GM21360 (cell line): ENCODE results near the gene SNRPB2.

Experiments
- ATAC-seq: cut with Tn5 transposase; IDR thresholded peaks from one replicate; pipeline ENCODE4 v1.9.1; 2021; ENCODE audit warnings: mild to moderate bottlenecking, moderate library complexity; ENCODE audit not compliant: unreplicated experiment

Gene SNRPB2

GRCh38 chr20:16729565-16730460, at the start of gene SNRPB2:
Gene SNRPB2 (plus strand): TSS chr20:16730026. CDS start chr20:16731703, 1,677 bp downstream.
- ATAC-seq: peak; percentile 99

DNA sequence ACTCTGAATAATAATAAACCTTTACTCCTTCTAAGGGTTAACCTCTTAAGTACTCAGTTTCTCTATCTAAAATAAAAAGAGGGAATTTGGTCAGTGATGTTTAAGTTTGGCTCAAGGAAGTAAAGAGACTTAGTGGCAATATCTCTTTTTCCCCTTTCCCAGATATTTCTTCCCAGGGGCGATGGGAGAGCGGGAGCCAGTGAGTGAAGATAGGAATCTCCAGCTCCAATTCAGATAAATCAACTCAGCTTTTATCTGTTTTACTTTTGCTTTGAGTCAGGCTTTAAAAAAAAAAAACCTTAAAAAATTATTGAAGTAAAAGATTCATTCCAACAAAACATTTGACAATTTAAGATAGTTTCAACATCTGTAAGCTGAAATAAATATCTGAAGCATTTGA, 45.4 kb upstream of the SNRPB2 start:
- no peak for ATAC-seq

DNA sequence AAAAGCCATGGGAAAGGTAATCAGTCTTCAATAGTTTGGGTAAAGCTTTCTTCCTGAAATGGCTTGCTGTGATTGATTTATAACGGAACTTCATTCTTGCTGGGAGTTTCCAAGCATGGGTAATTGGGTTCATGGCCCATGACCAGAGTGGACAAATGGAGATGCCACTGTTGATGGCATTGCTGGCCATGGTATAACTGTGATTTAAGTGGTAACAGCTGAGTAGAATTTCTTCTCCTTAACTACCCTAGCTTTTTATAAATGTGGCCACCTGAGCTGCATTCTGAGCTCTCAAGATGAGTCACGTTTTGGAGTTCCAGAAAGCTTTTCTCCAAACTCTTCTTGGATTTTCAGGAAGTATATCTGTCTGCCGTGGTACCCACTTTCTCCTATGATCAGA, 39.9 kb upstream of the SNRPB2 start:
- ATAC-seq: no peak

- no peak for ATAC-seq
These were observed 38.4 kb upstream of the SNRPB2 start for GRCh38 chr20:16691381-16691780.

GRCh38 chr20:16692009-16692408, 37.8 kb upstream of the SNRPB2 start:
- ATAC-seq: no peak

DNA sequence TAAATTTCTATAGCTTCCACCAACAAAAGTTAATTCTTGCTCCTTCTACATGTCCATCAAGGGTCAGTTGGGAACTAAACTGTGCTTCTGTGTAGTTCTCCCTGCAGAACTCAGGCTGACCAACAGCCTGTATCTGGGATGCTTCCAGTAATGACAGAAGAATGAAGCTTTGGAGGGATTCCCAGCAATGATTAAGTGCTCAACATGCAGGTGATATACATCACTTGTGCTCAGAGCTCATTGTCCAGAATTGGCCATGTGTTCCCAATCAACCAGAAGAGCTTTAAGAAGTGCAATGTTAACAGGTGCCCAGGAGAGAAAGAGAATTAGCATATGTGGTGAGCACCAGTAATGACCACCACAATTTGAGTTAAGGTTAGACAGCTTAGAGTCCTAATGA, 37.4 kb upstream of the SNRPB2 start:
- ATAC-seq: no peak

GRCh38 chr20:16693278-16693677, 36.5 kb upstream of the SNRPB2 start:
- ATAC-seq: no peak

GRCh38 chr20:16694161-16694560, 35.7 kb upstream of the SNRPB2 start:
- ATAC-seq: no peak

GRCh38 chr20:16695628-16696027, 34.2 kb upstream of the SNRPB2 start:
- ATAC-seq: no peak

DNA sequence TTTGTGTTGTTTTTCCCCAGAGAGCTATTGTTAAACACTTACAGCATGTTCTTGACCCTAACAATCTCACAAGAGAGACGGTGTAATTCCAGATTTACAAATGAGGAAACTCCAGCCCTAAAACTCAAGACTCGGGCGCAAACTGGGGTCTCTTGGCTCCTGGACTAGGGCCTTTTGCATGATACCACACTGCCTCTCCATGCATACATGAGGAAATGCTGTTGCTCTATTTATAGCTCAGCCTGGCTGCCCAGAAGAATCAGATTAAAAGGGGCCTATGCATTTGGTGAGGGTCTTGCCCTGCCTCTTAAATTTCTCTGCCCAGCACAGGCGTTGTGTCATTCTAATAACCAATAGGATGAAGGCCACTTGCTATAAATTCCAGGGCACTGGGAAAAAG, 30.5 kb upstream of the SNRPB2 start:
- ATAC-seq: no peak

GRCh38 chr20:16701296-16701695, 28.5 kb upstream of the SNRPB2 start:
- peak; percentile 68 for ATAC-seq

GRCh38 chr20:16703570-16703969, 26.3 kb upstream of the SNRPB2 start:
- ATAC-seq: no peak

GRCh38 chr20:16707674-16708073, 22.2 kb upstream of the SNRPB2 start:
- ATAC-seq: peak; percentile 70

GRCh38 chr20:16708602-16709001, 21.2 kb upstream of the SNRPB2 start:
- no peak for ATAC-seq

GRCh38 chr20:16709017-16709416, 20.8 kb upstream of the SNRPB2 start:
- ATAC-seq: peak; percentile 66

- ATAC-seq: no peak
These were observed 19.0 kb upstream of the SNRPB2 start for GRCh38 chr20:16710781-16711180.

DNA sequence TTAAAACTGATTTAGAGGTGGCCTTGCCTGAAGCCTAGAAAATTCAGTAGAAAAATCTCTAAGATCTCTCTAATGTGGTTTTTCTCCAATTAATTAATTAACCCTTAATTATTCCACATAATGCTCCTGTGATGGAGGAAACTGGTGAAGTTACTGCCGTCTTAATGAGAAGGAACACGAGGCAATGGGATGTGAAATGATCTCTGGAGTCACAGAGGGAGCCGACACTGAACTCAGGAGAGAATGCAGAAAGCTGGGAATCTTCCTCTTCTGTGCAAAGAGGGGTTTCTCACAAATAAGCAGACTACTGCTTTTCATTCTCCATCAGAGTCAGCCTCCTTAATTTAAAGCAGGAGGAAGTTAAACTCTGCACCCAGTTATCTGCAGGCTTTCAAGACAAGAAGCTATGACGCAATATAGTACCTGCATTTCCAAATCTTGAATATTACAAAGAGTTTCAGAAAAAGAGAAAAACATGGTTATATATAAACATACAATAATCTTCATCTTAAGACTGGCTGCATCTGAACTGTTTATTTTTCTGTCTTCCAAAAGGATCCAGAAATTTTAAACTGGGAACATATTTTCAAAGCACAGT, 18.1 kb upstream of the SNRPB2 start:
- no peak for ATAC-seq

DNA sequence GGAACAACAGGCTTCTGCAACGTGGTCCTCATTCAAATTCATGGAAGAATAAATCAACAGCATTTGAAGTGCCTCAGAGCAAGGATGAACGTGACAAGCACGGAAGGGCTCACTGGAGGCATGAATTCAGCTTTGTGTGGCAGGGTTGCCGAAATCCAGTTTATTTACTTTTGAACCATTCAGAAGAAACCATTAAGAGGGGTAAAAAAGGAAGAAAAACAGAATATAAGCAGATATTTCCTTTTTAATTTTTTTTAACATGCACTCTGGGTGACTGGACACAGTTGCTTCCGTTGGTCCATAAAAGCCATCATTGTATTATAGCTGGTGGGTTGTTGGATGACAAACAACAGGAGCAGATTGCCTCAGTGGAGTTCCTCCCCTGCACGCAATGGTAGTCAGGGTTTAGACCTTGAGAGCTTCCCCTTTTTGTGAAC, 17.3 kb upstream of the SNRPB2 start:
- no peak for ATAC-seq

- no peak for ATAC-seq
These were observed 16.8 kb upstream of the SNRPB2 start for GRCh38 chr20:16713066-16713465.

DNA sequence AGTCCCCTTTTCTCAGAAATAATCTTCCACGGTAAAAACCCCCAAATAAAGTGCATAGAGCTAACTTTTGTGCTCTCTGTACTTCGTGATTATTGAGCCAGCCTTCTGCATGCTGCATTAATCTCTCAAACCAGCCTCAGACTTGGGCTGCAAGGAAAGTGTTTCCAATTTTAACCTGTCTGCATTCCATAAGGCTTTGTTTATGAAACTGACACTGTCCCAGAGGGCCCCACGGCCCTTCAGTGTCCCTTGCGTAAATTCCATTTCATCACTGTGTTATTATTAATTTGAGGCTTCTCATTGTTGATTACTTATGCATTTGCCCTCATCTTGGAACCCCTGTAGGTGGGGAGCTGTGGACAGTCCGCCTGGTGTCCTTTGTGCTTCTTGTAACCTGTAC, 15.6 kb upstream of the SNRPB2 start:
- no peak for ATAC-seq

- no peak for ATAC-seq
These were observed 15.1 kb upstream of the SNRPB2 start for GRCh38 chr20:16714751-16715150.

DNA sequence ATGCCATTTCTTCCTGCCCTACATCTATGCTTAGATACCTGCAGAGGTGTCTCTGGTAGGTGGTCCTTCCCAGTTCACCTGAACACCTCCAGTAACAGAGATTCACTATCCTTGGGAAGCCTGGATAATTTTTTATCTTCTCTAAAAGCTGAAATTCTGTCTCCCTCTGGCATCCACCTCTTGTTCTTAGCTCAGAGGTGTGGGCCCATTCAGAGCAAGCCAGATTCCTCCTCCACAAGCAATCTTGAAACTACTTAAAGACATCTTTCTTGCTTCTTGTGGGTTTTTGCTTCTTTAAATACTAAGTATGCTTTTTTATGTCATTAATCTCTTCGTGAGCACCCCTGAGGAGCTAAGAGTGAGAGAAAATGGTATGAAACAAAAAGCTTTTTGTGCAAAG, 10.4 kb upstream of the SNRPB2 start:
- ATAC-seq: no peak
